ENCODE measurements around the gene CD53. TPM values are rescaled to one million over a fixed set of nuclear protein-coding genes. Genes with fewer than 3 reads are reported as not detected.

Gene CD53
- total and polyA plus RNA-seq, 9 of the 15 experiments (the other 6 are each of a cell fraction or from before 2014, with no cell fraction given): 63.5 to 220 (median 131) TPM

GRCh38 chr1:110888049-110888448 is 15.1 kb downstream of the CD53 start (continued):
- no peak for TF ChIP-seq E2F6 (IDR thresholded peaks at IDR 0.05; ENCODE audit: borderline replicate concordance in 1 of 2, extremely low read depth in 1 of 2, insufficient read depth in 1 of 2, insufficient read length in 1 of 2, low read depth in 1 of 2, low read length in 1 of 2, poor library complexity in 1 of 2, severe bottlenecking in 1 of 2)
- no peak for TF ChIP-seq RBM39 (optimal IDR thresholded peaks at IDR 0.05; ENCODE audit: low read depth, low read length)

DNA sequence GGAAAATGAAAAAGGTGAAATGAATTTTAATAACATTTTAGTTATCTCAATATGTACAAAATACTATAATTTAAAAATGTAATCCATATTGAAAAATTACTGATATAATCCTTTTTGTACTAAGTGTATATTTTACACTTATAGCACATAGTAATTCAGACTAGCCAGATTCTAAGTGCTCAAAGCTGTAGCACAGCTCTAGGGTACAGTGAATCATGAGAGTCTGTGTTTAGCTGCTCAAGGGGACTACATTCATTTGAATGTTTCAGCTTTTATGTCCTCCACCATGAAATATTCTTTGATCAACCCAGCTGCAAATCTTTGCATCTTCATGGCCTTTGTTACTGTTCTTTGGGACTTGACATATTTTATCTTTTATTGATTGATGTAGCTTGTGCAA is 15.7 kb downstream of the CD53 start:
- H3K36me3 ChIP-seq (ENCODE audit: control insufficient read depth, insufficient read depth, low read length): peaks cover 16% of the 10 kb centered on the region; the same call in 2 of the 3 replicates
- intact Hi-C loops (cut with micrococcal nuclease): no loop called here
- no peak overlapping the region for H3K4me2 ChIP-seq (ENCODE audit: insufficient read depth, low read length)
- no peak overlapping the region for H2AFZ ChIP-seq (ENCODE audit: low read depth, low read length)
- TF ChIP-seq ZNF445 (CRISPR knock-in tag; IDR thresholded peaks at IDR 0.05; ENCODE audit: low read depth) (no peak), MEIS2 (IDR thresholded peaks at IDR 0.05; ENCODE audit: partially characterized antibody) (peak; percentile 22), CREM (IDR thresholded peaks at IDR 0.05; ENCODE audit: low read depth) (no peak), U2AF2 (optimal IDR thresholded peaks at IDR 0.05; ENCODE audit: low read depth, low read length) (no peak), MTA2 (IDR thresholded peaks at IDR 0.05; ENCODE audit: low read depth) (no peak), PBX2 (CRISPR knock-in tag; IDR thresholded peaks at IDR 0.05; ENCODE audit: low read depth) (no peak), PBX2 (tag; conservative IDR thresholded peaks at IDR 0.05; ENCODE audit: low read depth) (0 out of 2 replicates have a peak, but pooled peaks have one; percentile 20), HNRNPH1 (optimal IDR thresholded peaks at IDR 0.05; ENCODE audit: low read depth, low read length) (no peak), ZFP1 (CRISPR knock-in tag; IDR thresholded peaks at IDR 0.05) (no peak)
- H3K27me3 ChIP-seq (ENCODE audit: control insufficient read depth in 2 of 2, insufficient read depth in 2 of 2, low read length in 2 of 2): no peaks in the 10 kb centered on the region
- no peak overlapping the region for H3K9ac ChIP-seq (ENCODE audit: insufficient read depth in 1 of 2, low read depth in 2 of 2, low read length in 2 of 2)
- in situ Hi-C loops (cut with MboI): no loop called here
- no peaks in the 10 kb centered on the region for H3K9me1 ChIP-seq (ENCODE audit: control insufficient read depth, insufficient read depth, low read length)
- ATAC-seq (no peak), FAIRE-seq (no peak), DNase-seq (ENCODE audit: extremely low read depth in 1 of 4, low spot score in 3 of 4) (no peak)
- CTCF ChIA-PET (ENCODE audit: low intra/inter-chr PET ratio): no interaction called here
- no peaks in the 10 kb centered on the region for H3K9me3 ChIP-seq (replicated peaks; ENCODE audit: control insufficient read depth, insufficient read depth, low read depth, low read length)
- H3K4me3 ChIP-seq: no peak overlapping the region
- no peaks in the 10 kb centered on the region for H4K20me1 ChIP-seq (replicated peaks; ENCODE audit: control insufficient read depth, insufficient read depth, low read length)
- no TSS peak for BruUV-seq (replicated peaks)
- peaks cover 67% of the 10 kb centered on the region; the same call in 2 of the 3 replicates for H3K79me2 ChIP-seq (ENCODE audit: control insufficient read depth, insufficient read depth, low read length)
- H3K27ac ChIP-seq (ENCODE audit: extremely low read depth, low read depth, low read length): no peak overlapping the region
- POLR2A ChIA-PET: interaction anchor here (1.9 kb wide), 1 partner anchor 10 kb away, joined by 6 read pairs; no protein-coding TSS in a partner anchor
- H3K4me1 ChIP-seq (replicated peaks in 1 of 2; ENCODE audit: control insufficient read depth in 2 of 2, insufficient read depth in 2 of 2, low read length in 2 of 2): peaks cover 10 to 48% of the 10 kb centered on the region in 2 experiments; a peak in 4 of 5 replicates

All from K562 (cell line).